Measurements from ENCODE around the gene ASPSCR1.

GRCh38 chr17:81961087-81961511, 16.3 kb upstream of the ASPSCR1 start, which contains the start of gene NOTUM:
- TF ChIP-seq POLR2AphosphoS5 (IDR thresholded peaks at IDR 0.05; ENCODE audit: low read depth, low read length) (no peak), REST (IDR thresholded peaks at IDR 0.05; ENCODE audit: insufficient read depth in 1 of 2, low read depth in 2 of 2, low read length in 2 of 2) (no peak), TAF1 (IDR thresholded peaks at IDR 0.05; ENCODE audit: borderline replicate concordance, insufficient read depth, low read length) (no peak), SIN3A (IDR thresholded peaks at IDR 0.05; ENCODE audit: borderline replicate concordance, insufficient read depth, low read length) (no peak), FOXP2 (optimal IDR thresholded peaks at IDR 0.05; ENCODE audit: borderline replicate concordance, extremely low read depth, extremely low read length, insufficient read depth) (no peak)
